Activated CD4-positive, alpha-beta T cell treated with anti-CD3 and anti-CD28 coated beads, Interleukin-2, amount 50 U/mL, for 16 hours (primary cell): ENCODE measurements around the gene C1orf21.

Experiments
- DNase-seq: peaks from one replicate; pipeline ENCODE4 v3.0.0-alpha.2; 2020

C1orf21 gene

DNA sequence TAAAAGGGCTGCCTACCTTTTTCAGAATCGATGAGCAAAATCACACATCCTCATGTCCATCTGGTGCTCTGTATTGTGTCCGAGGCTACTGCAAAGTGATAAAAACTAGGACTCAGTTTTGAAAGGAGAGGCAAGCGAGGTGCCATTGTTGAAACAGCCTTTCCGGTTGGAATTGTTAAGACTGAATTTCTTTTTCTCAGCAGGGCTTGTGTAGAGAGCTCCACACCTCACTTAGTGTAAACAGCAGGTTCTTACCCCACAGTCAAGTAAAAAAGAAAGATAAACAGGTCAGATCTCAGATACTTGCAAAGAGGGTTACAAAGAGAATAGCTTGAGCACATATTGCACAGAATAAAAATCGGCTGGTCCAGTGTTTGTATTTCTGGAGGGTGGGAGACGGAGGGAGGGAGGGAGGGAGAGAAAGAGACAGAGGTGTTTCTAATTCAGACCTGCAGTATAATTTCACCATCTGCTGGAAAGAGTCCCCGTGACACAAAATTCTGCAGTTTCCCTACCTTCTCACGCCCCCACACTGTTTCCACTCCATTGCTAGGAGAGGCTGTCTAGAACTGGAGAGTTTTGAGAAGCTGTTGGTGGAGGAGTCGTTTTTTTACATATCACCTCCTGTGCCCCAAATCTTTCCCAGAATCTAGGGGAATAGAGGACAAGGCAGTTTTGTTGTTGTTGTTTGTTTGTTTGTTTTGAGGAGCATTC, 285.3 kb downstream of the C1orf21 start:
- DNase-seq, result no peak

DNA sequence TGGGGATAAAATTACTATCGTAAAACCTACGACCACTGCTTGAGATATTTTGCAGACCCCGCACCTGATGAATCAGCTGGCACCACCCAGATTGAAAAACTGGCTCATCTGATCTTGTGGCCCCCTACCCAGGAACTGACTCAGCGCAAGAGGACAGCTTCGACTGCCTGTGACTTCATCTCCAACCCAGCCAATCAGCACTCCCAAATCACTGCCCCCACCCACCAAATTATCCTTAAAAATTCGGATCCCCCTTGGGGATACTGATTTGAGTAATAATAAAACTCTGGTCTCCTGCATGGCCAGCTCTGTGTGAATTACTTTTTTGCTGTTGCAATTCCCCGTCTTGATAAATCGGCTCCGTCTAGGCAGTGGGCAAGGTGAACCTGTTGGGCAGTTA, 286.5 kb downstream of the C1orf21 start:
- DNase-seq, result no peak

DNA sequence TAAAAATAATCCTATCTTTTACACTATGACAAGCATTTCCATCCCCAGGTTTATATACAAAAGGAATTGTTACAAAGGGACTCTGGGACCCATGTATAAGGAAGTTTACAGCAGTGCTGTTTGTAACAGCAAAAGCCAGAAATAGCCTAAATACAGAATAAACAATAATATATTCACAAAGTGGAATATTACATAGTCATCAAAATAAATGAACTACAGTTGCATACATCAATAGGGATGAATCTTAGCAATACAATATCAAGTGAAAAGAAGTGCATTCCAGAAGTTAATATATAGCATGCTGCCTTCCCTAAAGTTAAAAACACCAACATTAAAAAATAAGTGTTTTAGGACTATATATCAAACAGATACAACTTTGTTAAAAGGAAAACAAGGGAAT, 290.5 kb downstream of the C1orf21 start:
- no peak for DNase-seq
